Heart right ventricle (tissue), 16 donors: ENCODE data around the gene DAPK1. TPM values are rescaled to one million over a fixed set of nuclear protein-coding genes. Genes with fewer than 3 reads are reported as not detected.

Source experiments
- ATAC-seq, 8 donors: fragments of 200-7000 bp; cut with Tn5 transposase; one replicate each; pipeline ENCODE4 v1.9.1; 2020; ENCODE audit warnings: mild to moderate bottlenecking in 8 of 8, moderate library complexity in 8 of 8, moderate number of reproducible peaks in 1 of 8
- DNase-seq, 2 donors: peaks; one replicate each; pipeline ENCODE4 v3.0.0-alpha.2; 2020
- H3K27ac ChIP-seq, 10 donors: fragments of 200-600 bp; sonication (generic) in 2 of 10; one replicate each; pipeline versions ENCODE4 v1.5.0 to v1.8.0; 2020 to 2022; ENCODE audit warnings: mild to moderate bottlenecking in 3 of 10
- H3K27me3 ChIP-seq, 7 donors: fragments of 200-600 bp; one replicate each; pipeline ENCODE4 v1.8.0; 2021 to 2022; ENCODE audit warnings: mild to moderate bottlenecking in 2 of 7
- H3K36me3 ChIP-seq, 9 donors: fragments of 200-600 bp; sonication (generic) in 1 of 9; one replicate each; pipeline versions ENCODE4 v1.5.0 to v1.8.0; 2020 to 2022; ENCODE audit warnings: mild to moderate bottlenecking in 2 of 9
- H3K4me1 ChIP-seq, 9 donors: fragments of 200-600 bp; sonication (generic) in 1 of 9; one replicate each; pipeline versions ENCODE4 v1.5.0 to v1.8.0; 2020 to 2022; ENCODE audit warnings: mild to moderate bottlenecking in 4 of 9
- H3K4me3 ChIP-seq, 10 donors: fragments of 200-600 bp; sonication (generic) in 2 of 10; one replicate each; pipeline versions ENCODE4 v1.5.0 to v1.8.0; 2020 to 2022; ENCODE audit warnings: mild to moderate bottlenecking in 7 of 10, moderate library complexity in 2 of 10
- H3K9me3 ChIP-seq, 11 donors: fragments of 200-600 bp in 10 of 11; sonication (generic) in 2 of 11; one replicate each; pipeline versions ENCODE4 v1.5.0 to v1.8.0; 2013 to 2022; ENCODE audit warnings: mild to moderate bottlenecking in 2 of 11, control low read depth in 1 of 11, moderate library complexity in 1 of 11
- CTCF ChIP-seq, 9 donors: fragments of 200-600 bp; sonication (generic) in 2 of 9; IDR thresholded peaks; one replicate each; pipeline versions ENCODE4 v1.5.0 to v1.8.0; 2021 to 2022; ENCODE audit warnings: antibody characterized with exemption in 9 of 9, mild to moderate bottlenecking in 5 of 9, moderate library complexity in 1 of 9
- WGBS, 2 donors: extraction: QIAGEN DNeasy Blood & Tissue Kit; methylation state at CpG; one replicate each; pipeline ENCODE4 v1.1.7; 2013; ENCODE audit warnings: inconsistent platforms in 1 of 2; 5-methylcytosine and 5-hydroxymethylcytosine counted together
- intact Hi-C, 10 donors: fragments of 100-400 bp; cut with DNase I; formaldehyde crosslinking; loops; one replicate each; pipeline versions ENCODE4 v1.11.1 to v1.14.2; 2022
- polyA plus RNA-seq, 2 donors: library from polyadenylated mRNA; stranded (reverse); fragments of 200-250 nt; gene quantifications; one replicate each; pipeline ENCODE4 v1.2.3, GENCODE V29; 2013
- total RNA-seq, 10 donors: library from RNA; stranded (reverse); fragmentation: NEBNext Ultra II Directional in 3 of 10; extraction: Animal tissue kit (Norgen Biotek cat#: 25700) in 3 of 10; gene quantifications; one replicate each; pipeline versions ENCODE4 v1.2.1 to v1.2.4, GENCODE V29; 2021 to 2023
- donor health status: Arrhythmogenic right ventricular cardiomyopathy.
- donor health status: ischemic (EF 13 %, LVEDD 7.1; RV severe dilation, severe dysfunction).
- donor health status: healthy with polysubstance abuse.
- donor health status: DM: no; HTN: yes; CAD: no.
- donor health status: DM: no; HTN: no; CAD: no.
- donor health status: ischemic (EF 25% LVEDD 6.9; RV normal size, moderate dysfunction).
- donor health status: ischemic (EF 25% LVEDD 5.7; RV mildly dilated, moderate dysfunction).
- donor health status: healthy.
- donor health status: DM: yes; HTN: yes; CAD: no.
- donor health status: Ischemic cardiomyopathy.
- donor health status: ischemic (EF 35%, LVEDD 5.7; RV mildly dilated, moderate dysfunction).
- donor health status: nonischemic (EF 11% LVEDD 7.7; RV severe dilation, severe dysfunction).
- donor health status: DM: yes; HTN: yes; CAD: no.
- donor health status: PGD.
- donor health status: ischemic (EF 29% LVEDD 5.4; RV normal size, mild dysfunction).
- donor health status: nonischemic (EF 23%, LVEDD 6.1; RV moderate dilation, normal function).

Gene DAPK1
- total and polyA plus RNA-seq, 12 donors = 1.1 to 15.5 (median 4.2) TPM

DNA sequence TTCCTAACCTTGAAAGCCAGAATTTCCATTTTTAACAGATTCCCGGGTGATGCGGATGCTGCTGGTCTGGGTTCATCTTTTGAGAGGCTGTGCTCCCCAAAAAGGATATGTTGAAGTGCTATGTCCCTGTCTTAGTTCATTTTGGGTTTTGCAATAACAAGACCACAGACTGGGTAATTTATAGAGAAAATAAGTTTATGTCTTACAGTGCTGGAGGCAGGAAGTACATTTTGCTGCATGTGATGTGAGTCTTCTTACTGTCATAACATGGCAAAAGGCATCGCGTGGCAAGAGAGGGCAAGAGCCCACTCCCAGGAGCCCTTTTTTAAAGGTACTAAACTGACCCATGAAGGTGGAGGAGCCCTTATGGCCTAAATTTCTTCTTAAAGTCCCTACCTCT lies 114.1 kb downstream of the DAPK1 start:
- intact Hi-C loops = no loop called here
- Histone ChIP-seq H3K27me3 (peaks cover 0 to 4% (median 0%) of the 10 kb centered on the region in 7 donors), H3K4me1 (peaks cover 0 to 57% (median 0%) of the 10 kb centered on the region in 9 donors), H3K4me3 (no peak overlapping the region), H3K36me3 (no peaks in the 10 kb centered on the region), H3K27ac (no peak overlapping the region), H3K9me3 (peaks cover 0 to 12% (median 0%) of the 10 kb centered on the region in 11 donors)
- no peak for DNase-seq
- WGBS, 2 donors = 89 to 97% methylated on average over 4 of the region's 4 CpGs
- TF ChIP-seq CTCF (IDR thresholded peaks at IDR 0.05) = no peak
- no peak for ATAC-seq

- intact Hi-C loops = no loop called here
- no peak overlapping the region for H3K4me3 ChIP-seq
- H3K27ac ChIP-seq = no peak overlapping the region
- H3K27me3 ChIP-seq = peaks cover 0 to 4% (median 0%) of the 10 kb centered on the region in 7 donors
- ATAC-seq (no peak), DNase-seq (no peak)
- TF ChIP-seq CTCF (IDR thresholded peaks at IDR 0.05) = no peak
- H3K36me3 ChIP-seq = no peaks in the 10 kb centered on the region
- peaks cover 0 to 57% (median 0%) of the 10 kb centered on the region in 9 donors for H3K4me1 ChIP-seq
- WGBS, 2 donors = 96 to 99% methylated on average over 3 of the region's 3 CpGs
- peaks cover 0 to 5% (median 0%) of the 10 kb centered on the region in 11 donors for H3K9me3 ChIP-seq
Observed at GRCh38 chr9:87612536-87612935, 114.9 kb downstream of the DAPK1 start.

- peaks cover 0 to 4% (median 0%) of the 10 kb centered on the region in 7 donors for H3K27me3 ChIP-seq
- intact Hi-C loops = no loop called here
- no peaks in the 10 kb centered on the region for H3K36me3 ChIP-seq
- H3K27ac ChIP-seq = peak overlapping the region in 1 of 10 donors; percentile 72
- no peak overlapping the region for H3K4me3 ChIP-seq
- 75 to 82% methylated on average over 11 of the region's 11 CpGs for WGBS, 2 donors
- peaks cover 0 to 54% (median 0%) of the 10 kb centered on the region in 9 donors for H3K4me1 ChIP-seq
- DNase-seq (no peak), ATAC-seq (peak in 1 of 8 donors; percentile 19)
- peaks cover 0 to 3% (median 0%) of the 10 kb centered on the region in 11 donors for H3K9me3 ChIP-seq
- TF ChIP-seq CTCF (IDR thresholded peaks at IDR 0.05) = no peak
Observed at GRCh38 chr9:87613265-87614111, 115.8 kb downstream of the DAPK1 start.

DNA sequence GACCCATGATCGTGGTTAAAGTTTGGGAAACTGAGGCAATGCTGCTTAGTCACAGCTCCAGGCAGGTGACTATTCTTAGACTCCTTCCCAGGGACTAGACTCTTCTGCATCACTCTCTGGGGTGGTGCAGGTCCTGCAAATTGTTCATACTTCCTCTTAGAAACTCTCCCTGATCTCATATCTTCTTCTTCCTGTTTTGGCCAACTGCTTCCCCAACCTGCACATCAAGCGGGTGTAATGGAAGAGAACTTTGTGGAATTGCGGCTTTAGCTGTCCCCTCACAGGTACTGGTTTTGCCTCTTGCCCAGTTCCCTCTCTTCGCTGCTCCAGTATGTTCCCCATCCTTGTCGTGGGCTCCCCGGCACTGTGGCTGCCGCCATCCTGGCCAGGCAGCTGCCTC lies 116.7 kb downstream of the DAPK1 start:
- TF ChIP-seq CTCF (IDR thresholded peaks at IDR 0.05) = no peak
- WGBS, 2 donors = 77 to 80% methylated on average over 7 of the region's 7 CpGs
- H3K4me3 ChIP-seq = no peak overlapping the region
- H3K27me3 ChIP-seq = peaks cover 0 to 4% (median 0%) of the 10 kb centered on the region in 7 donors
- no peaks in the 10 kb centered on the region for H3K36me3 ChIP-seq
- ATAC-seq (peak in 5 of 8 donors; percentile 31 to 55 (median 50)), DNase-seq (no peak)
- intact Hi-C loops = no loop called here
- peaks cover 0 to 4% (median 0%) of the 10 kb centered on the region in 11 donors for H3K9me3 ChIP-seq
- H3K27ac ChIP-seq = peak overlapping the region in 1 of 10 donors; percentile 72
- H3K4me1 ChIP-seq = peaks cover 0 to 50% (median 0%) of the 10 kb centered on the region in 9 donors
